Ramos (cell line): ENCODE results near the gene PRIMPOL.
"Not testable (repeated sequence)": the region's sequence is repeated elsewhere in the genome, so short reads cannot be mapped to it uniquely, and the experiment has no call there.

Experiments
- in situ Hi-C: fragments of 300-500 bp; cut with MboI; formaldehyde crosslinking; loops from one replicate; pipeline ENCODE4 v1.14.3; 2022; ENCODE audit warnings: low sequenced_read_pairs; ENCODE audit not compliant: unreplicated experiment

The PRIMPOL gene, protein sequence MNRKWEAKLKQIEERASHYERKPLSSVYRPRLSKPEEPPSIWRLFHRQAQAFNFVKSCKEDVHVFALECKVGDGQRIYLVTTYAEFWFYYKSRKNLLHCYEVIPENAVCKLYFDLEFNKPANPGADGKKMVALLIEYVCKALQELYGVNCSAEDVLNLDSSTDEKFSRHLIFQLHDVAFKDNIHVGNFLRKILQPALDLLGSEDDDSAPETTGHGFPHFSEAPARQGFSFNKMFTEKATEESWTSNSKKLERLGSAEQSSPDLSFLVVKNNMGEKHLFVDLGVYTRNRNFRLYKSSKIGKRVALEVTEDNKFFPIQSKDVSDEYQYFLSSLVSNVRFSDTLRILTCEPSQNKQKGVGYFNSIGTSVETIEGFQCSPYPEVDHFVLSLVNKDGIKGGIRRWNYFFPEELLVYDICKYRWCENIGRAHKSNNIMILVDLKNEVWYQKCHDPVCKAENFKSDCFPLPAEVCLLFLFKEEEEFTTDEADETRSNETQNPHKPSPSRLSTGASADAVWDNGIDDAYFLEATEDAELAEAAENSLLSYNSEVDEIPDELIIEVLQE

DNA sequence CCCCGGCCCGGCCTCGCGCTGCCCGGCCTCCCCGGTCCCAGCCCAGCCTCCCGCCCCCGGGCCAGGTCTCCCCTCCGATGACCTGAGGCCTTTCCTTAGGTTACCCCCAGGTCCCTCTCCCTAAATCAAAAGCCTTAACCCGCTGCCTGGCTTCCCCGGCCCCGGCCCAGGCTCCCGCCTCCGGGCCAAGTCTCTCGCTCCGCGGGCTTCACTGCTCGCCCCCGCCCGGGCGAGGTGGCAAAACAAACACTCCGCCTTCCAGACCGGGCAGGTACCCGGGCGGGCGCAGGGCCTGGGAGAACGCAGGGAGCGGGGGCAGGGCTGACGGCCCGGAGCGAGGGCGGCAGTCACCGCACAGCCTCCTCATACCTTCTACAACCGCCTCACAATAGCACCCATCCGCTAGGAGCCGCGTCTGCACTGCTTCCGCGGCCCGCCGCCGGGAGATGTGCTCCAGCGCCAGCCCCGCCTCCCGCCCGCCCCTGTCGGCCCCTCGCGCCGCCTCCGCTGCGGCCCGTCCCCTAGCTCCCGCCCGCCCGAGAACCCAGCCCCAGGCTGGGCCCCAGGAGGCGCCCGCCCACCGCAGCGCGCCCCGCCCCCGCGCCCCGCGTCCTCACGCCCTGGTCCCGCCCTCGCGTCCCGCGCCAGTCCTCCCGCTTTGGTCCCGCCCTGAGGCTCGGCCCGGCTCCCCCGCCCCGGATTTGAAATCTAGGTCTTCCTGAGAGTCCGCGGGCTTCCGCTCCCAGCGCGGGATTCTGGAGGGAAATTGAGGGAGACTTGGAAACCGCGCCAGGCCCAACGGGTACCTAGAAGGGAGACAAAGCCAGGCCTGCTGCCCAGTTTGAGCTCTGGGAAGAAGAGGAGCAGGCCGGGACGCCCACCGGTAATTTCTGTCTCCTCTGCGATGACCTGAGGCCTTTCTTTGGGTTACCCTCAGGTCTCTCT is at the start of gene PRIMPOL, which contains the start of gene CASP3:
TSS of gene PRIMPOL (plus strand) at position 713 of the 945 bp plus-strand sequence. CDS start 7,403 bp downstream, outside the sequence.
TSS of gene CASP3 (minus strand) at position 422 of the 945 bp plus-strand sequence. CDS start 10,994 bp downstream, outside the sequence.
- in situ Hi-C loops: no loop called here

DNA sequence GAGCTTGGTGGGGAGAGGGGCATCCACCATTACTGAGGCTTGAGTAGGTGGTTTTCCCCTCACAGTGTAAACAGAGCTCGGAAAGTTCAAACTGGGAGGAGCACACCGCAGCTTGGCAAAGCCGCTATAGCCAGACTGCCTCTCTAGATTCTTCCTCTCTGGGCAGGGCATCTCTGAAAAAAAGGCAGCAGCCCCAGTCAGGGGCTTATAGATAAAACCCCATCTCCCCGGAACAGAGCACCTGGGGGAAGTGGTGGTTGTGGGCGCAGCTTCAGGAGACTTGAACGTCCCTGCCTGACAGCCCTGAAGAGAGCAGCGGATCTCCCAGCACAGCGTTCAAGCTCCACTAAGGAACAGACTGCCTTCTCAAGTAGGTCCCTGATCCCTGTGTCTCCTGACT is 48.6 kb upstream of the PRIMPOL start:
- in situ Hi-C loops: not testable (repeated sequence)

DNA sequence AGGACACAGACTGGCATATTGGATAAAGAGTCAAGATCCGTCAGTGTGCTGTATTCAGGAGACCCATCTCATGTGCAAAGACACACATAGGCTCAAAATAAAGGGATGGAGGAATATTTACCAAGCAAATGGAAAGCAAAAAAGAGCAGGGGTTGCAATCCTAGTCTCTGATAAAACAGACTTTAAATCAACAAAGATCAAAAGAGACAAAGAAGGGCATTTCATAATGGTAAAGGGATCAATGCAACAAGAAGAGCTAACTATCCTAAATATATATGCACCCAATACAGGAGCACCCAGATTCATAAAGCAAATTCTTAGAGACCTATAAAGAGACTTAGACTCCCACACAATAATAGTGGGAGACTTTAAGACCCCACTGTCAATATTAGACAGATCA is 46.7 kb upstream of the PRIMPOL start:
- in situ Hi-C loops: not testable (repeated sequence)

DNA sequence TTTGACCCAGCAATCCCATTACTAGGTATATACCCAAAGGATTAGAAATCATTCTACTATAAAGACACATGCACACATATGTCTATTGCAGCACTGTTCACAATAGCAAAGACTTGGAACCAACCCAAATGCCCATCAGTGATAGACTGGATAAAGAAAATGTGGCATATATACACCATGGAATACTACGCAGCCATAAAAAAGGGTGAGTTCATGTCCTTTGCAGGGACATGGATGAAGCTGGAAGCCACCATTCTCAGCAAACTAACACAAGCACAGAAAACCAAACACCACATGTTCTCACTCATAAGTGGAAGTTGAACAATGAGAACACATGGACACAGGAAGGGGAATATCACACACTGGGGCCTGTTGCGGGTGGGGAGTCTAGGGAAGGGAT is 42.1 kb upstream of the PRIMPOL start:
- in situ Hi-C loops: not testable (repeated sequence)

DNA sequence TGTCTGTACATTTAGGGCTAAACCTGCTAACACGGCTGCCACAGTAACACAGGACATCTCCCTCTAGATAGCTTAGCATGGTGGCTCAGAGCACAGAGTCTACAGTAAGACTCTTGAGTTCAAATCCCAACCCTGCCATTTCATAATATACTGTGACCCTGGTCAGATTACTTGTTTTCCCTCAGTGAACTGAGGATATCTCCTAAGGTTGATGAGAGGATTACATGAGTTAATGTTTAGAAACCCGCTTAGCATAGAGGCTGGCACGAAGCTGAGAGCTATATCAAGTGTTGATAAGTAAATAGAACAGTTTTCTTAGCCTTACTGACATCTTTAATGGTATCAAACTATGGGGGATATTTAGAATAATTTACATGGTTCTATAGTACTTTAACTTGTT is 37.5 kb upstream of the PRIMPOL start:
- in situ Hi-C loops: no loop called here

DNA sequence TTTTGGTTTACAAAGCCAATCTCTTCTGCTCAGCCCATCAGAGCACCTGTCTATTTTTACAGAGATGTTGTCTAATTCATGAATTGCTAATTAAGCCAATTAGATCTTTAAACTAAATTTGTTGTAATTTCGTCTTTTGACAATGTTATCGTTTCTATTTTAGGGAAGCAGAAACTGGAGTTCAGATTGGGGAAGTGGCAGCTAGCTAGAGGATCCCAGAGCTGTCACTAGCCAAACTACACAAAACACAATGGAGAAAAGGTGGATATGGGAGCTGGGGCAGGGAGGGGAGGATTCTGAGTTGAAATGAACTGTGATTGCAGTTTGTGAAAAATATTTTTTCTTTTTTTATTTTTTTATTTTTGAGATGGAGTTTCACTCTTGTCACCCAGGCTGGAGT is 36.1 kb upstream of the PRIMPOL start:
- in situ Hi-C loops: no loop called here

DNA sequence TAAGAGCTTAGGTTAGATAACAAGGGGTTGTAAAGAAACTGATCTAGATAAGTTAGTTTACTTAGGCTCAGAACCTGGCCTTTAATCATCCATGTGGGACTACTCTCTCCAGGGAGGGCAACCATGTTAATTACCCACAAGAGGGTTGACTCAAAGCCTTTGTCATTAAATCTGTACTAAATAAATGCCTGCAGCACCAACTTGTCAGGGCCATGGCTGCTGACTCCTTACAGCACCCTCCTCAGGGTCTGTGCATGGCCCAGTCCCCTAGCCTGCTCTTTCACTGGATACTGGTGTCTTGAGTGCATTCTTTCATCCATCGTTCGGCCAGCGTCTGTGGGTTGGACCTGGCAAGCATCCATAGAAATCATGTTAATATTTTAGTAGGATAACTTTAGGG is 35.0 kb upstream of the PRIMPOL start:
- in situ Hi-C loops: no loop called here

DNA sequence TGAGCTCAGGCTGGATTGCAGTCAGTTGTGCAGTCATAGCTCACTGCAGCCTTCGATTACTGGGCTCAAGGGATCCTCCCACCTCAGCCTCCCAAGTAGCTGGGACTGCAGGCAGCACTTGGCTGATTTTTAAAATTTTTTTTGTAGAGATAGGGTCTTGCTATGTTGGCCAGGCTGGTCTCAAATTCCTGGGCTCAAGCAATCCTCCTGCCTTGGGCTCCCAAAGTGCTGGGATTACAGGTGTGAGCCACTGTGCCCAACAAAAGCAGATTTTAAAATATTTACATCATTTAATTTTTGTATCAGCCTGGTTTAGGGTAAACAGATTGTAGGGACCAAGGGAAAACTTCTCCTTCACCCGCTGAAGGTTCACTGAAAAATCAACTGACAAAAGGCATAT is 33.4 kb upstream of the PRIMPOL start:
- in situ Hi-C loops: not testable (repeated sequence)

DNA sequence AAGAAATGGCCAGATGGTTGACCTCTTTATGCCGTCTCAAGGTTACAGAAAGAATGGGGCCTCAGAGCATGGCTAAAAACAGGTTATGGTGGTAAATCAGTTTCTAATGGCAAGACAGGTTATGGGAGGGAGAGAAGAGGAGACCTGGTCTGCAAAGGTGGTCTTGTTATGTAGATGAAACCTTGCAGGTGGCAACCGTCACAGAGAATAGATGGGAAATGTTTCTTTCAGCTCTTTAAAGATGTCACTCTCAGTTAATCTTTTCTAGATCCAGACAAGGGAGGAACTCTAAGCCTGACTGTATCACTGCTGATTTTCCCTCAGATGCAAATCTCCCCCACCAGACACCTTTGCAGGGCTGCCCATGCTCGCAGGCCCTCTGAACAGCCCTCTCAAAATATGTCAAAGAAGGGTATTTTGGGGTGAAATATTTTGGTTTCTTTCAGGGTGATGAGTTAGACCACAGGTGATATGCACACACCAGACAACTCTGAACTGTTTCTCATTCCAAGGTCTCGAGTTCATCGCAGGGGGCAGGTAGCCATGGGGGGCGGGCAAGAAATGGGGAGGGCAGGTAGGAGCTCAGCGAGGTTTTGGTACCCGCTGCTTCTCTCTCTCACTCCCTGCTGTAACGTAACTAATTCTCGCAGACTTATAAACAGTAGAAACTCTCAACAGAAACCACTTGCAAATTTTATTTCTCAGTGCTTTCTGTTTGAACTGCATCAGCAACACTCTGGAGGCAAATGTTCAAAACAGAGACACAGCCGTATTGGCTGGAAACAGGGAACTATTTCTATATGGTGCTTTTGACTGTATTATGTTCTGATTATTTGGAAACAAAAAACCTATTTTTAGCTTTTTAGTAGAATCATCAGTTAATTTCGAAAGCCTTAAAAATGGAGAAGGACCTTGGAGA is 32.6 kb upstream of the PRIMPOL start:
- in situ Hi-C loops: no loop called here

DNA sequence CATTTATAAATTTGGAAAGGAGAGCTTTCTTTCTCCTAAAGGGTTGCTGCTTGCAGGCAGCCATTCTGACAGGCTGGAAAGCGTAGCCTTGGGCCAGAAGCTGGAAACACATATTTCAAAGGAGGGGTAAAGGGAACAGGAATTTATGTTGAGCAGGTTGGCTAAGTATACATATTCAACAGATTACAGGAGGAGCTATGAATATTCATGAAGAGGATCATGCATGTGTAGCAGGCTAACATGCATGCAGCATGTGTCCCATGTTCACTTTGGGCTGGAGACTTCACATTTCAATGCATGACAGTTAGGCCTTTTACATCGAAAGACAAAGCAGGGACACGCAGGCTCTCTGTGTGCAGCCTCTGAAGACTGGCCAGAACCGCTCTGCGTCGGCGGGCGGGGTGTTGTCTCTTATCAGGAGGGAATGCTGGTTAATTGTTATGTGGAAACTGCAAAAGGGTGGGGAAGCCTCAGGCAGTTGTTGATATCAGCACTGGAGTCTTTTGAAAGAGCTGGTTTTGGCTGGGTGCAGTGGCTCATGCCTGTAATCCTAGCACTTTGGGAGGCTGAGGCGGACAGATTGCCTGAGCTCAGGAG is 31.8 kb upstream of the PRIMPOL start:
- in situ Hi-C loops: no loop called here

DNA sequence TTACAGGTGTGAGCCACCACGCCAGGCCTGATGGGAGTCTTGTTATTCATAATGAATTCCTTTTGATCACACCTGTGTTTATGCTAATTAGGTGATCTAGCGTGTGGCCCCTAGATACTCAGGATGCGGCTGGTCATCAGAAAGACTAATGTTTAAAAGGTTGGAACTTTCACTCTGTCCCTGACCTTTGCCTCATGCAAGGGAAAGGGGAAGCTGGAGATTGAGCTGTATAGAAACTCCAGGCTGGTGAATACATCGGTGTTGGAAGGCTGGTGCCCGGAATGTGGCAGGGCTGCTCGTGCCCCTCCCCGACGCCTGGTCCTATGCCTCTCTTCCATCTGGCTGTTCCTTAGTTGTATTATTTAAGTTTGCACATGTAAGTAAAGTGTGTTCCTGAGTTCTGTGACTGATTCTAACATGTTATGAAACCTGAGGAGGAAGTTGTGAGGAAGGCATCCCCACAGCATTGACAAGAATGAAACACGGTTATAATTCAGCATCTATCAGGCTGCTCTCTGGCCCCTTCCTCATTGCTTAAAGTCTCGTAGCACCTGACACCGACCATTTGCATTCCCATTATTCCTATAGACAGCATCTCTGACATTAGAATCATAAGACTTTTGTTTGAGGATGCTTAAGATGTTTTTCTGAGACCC is 29.2 kb upstream of the PRIMPOL start:
- in situ Hi-C loops: no loop called here

DNA sequence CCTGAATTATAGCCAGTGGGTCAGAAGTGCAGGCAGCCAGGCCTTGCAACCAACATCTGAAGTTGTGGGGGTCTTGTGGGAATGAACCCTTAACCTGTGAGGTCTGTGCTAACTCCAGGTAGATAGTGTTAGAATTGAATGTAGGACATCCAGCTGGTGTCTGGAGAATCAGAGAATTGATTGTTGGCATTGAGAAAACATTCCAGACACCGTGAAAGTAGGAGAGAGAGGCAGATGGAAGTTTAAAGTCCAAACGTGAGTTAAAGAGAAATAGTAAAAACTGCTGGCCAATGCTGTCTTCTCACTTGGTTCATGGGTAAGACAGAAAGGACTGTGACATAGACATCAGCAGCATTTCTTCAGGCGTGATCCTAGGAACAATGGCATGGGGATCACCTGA is 28.0 kb upstream of the PRIMPOL start:
- in situ Hi-C loops: no loop called here

DNA sequence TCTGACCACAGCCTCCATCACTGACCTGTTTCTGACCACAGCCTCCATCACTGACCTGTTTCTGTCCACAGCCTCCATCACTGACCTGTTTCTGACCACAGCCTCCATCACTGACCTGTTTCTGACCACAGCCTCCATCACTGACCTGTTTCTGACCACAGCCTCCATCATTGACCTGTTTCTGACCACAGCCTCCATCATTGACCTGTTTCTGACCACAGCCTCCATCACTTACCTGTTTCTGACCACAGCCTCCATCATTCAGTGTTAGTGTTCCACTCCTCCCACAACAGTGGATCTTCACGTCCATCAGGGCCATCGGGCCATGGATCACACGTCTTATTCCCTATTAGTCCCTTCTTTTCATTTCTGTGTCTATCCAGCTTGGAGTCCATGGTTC is 25.0 kb upstream of the PRIMPOL start:
- in situ Hi-C loops: not testable (repeated sequence)

DNA sequence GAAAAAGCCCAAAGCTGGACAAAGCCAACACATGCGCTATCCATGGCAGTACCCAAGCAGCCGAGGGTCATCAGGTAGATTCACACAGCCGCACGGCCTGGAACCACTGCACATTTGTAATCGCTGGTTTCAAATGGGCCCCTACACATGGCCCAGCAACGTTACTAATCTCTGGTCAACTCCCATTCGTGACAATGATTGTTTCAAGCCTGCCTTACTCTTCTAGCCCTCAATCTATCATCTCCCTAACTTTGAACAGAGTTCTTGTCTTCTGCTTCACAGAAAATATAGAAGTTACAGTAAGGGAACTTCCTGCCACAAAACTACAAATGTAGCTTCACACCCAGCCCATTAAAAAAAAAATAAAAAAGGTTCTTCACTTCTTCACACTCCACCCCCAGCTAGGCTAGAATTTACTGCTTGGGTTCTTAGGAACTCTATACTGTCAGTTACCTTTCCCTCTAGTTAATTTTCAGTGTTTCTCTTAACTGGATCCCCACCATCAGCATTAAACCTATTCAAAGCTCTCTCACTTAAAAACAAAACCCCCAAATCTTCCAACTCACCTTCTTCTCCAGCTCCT is 24.5 kb upstream of the PRIMPOL start:
- in situ Hi-C loops: no loop called here

DNA sequence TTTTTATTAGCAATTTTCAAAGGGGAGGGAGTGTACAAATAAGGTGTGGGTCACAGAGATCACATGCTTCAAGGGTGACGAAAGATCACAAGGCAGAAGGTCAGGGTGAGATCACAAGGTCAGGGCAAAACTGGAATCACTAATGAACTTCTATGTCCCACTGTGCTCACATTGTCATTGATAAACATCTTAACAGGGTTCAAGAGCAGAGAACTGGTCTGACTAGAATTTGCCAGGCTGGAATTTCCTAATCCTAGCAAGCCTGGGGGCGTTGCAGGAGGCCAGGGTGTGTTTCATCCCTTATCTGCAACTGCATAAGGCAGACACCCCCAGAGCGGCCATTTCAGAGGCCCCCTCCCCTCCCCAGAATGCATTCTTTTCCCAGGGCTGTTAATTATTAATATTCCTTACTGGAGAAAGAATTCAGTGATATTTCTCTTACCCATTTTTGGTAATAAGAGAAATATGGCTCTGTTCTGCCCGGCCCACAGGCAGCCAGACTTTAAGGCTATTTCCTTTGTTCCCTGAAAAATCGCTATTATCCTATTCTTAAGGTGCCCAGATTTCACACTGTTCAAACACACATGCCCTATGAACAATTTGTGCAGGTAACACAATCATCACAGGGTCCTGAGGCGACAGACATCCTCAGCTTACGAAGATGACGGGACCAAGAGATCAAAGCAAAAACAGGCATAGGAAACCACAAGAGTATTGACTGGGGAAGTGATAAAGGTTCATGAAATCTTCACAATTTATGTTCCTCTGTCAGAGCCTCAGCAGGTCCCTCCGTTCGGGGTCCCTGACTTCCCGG is 23.5 kb upstream of the PRIMPOL start:
- in situ Hi-C loops: not testable (repeated sequence)

DNA sequence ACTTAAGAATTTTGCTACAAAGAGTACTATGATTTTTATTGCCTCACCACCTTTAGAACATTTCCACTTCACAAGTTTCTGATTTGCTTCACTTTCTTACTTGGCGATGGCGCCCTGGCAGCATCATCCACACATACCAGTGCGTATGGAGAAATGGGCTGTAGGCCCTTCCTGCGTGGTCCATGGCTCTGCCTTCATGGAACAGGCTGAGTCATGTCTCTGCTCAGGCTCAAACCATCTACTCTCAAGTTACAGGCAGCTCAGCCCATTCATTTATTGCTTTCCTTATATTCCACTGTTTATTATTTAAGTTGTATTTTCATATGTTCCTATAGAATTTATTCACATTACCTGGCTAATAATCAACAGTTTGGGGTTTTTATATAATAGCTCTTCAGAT is 21.4 kb upstream of the PRIMPOL start:
- in situ Hi-C loops: no loop called here

DNA sequence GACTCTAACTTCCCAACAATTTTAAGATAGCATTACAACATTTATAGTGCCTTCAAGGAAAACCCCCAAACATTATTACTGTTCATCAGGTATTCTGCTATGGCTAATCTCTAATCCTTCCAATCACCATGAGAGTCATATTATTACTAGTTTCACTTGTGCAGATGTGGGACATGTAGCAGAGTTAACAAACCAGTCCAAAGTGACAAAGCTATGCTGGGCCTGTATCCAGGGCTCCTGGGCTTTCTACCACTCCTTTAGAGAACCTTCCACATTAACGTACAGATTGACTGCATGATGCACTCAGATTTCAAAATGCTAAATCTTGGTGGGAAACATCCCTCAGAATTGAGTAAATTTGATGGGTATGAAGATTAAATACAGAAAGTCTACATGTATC is 16.7 kb upstream of the PRIMPOL start:
- in situ Hi-C loops: no loop called here

DNA sequence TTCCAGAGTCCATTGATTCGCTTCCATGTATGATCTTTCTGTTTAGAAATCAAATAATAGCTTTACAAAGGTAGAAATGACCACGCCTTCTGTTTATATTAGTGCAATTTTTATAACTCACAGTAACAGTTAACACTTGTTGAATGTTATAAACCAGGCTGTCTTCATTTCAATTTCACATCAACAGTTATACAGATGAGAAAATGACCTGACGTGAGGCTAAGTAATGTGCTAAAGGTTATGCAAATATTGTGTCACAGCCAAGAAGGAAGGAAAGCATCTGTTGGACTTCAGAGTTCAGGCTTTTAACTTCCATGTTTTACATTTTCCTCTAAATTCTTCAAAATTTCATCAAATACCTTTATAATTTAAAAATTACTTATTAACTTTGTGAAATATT is 14.2 kb upstream of the PRIMPOL start:
- in situ Hi-C loops: no loop called here
